GM12892 (cell line): Measurements from ENCODE around the gene GID8.

ENCODE experiments used
- POLR2A ChIP-seq: IDR thresholded peaks from 2 replicates; pipeline ENCODE4 v1.6.1; 2011; ENCODE audit warnings: low read depth, low read length, control low read depth
- POLR2AphosphoS5 ChIP-seq: IDR thresholded peaks from 2 replicates; pipeline ENCODE4 v1.6.1; 2011; ENCODE audit warnings: low read depth, low read length, control low read depth
- TAF1 ChIP-seq: IDR thresholded peaks from 2 replicates; pipeline ENCODE4 v1.6.1; 2011; ENCODE audit warnings: low read depth, mild to moderate bottlenecking, control low read depth, low read length, borderline replicate concordance

GRCh38 chr20:62944746-62945145, 6.8 kb downstream of the GID8 start:
- TF ChIP-seq POLR2A (no peak), TAF1 (no peak), POLR2AphosphoS5 (no peak)
